Endothelial cell (in vitro differentiated cells): ENCODE measurements around the gene NDC1. TPM values are rescaled to one million over a fixed set of nuclear protein-coding genes. Genes with fewer than 3 reads are reported as not detected.

Experiments used
- DNase-seq: peaks from one replicate; pipeline ENCODE4 v3.0.0; 2021; ENCODE audit warnings: low spot score
- H3K27ac Mint-ChIP-seq: one replicate; pipeline ENCODE4 v1.8.0; 2021; ENCODE audit warnings: mixed read lengths, inconsistent platforms; ENCODE audit not compliant: unreplicated experiment
- H3K27me3 Mint-ChIP-seq: one replicate; pipeline ENCODE4 v1.8.0; 2021; ENCODE audit warnings: mild to moderate bottlenecking, moderate library complexity, mixed read lengths, inconsistent platforms; ENCODE audit not compliant: unreplicated experiment
- H3K36me3 Mint-ChIP-seq: one replicate; pipeline ENCODE4 v1.8.0; 2021; ENCODE audit warnings: mild to moderate bottlenecking, low read depth, mixed read lengths, inconsistent platforms; ENCODE audit not compliant: unreplicated experiment
- H3K4me1 Mint-ChIP-seq: one replicate; pipeline ENCODE4 v1.8.0; 2021; ENCODE audit warnings: mild to moderate bottlenecking, mixed read lengths, inconsistent platforms; ENCODE audit not compliant: unreplicated experiment
- H3K4me3 Mint-ChIP-seq: one replicate; pipeline ENCODE4 v1.8.0; 2021; ENCODE audit warnings: mild to moderate bottlenecking, mixed read lengths, inconsistent platforms; ENCODE audit not compliant: unreplicated experiment
- H3K9me3 Mint-ChIP-seq: one replicate; pipeline ENCODE4 v1.8.0; 2021; ENCODE audit warnings: mixed read lengths, inconsistent platforms; ENCODE audit not compliant: unreplicated experiment
- CTCF ChIP-seq: fragments of 200-600 bp; sonication (generic); IDR thresholded peaks from one replicate; pipeline ENCODE4 v1.5.0; 2021; ENCODE audit warnings: antibody characterized with exemption; ENCODE audit not compliant: unreplicated experiment
- total RNA-seq: library from RNA; stranded (reverse); fragmentation: NEBNext Ultra II Directional; extraction: Animal tissue kit (Norgen Biotek cat#: 25700); gene quantifications from one replicate; pipeline ENCODE4 v1.2.1, GENCODE V29; 2021; ENCODE audit not compliant: unreplicated experiment

Gene NDC1
- total RNA-seq, 1 donor from 2014 or later: 13.3 TPM

DNA sequence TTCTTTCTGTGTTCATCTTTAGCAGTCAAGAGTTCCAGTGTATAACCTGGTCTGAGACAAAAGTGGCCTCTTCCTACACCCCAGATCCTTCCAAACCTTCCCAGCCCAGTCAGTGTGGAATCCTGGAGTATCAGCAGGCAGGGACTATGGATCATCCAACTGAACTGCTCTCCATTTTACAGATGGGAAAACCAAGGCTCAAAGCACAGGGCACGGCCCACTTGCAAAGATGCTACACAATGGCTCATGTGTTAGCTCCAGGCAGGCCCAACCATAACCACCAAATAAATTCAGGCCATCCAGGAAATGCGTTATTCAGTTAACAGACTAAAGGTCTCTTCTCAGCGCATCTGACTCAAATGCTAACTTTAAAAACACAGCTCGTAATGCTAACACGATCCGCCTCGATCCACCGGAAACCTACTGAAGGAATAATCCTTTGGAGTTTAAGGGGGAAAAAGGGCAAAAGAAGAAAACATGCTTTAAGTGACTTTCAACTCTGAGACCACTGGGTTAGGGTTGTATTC is 106.3 kb downstream of the NDC1 start:
- no peak for TF ChIP-seq CTCF

GRCh38 chr1:53731043-53731600 is 107.0 kb downstream of the NDC1 start:
- no peak overlapping the region for H3K27ac Mint-ChIP-seq
- H3K9me3 Mint-ChIP-seq: no peaks in the 10 kb centered on the region
- no peak for DNase-seq
- TF ChIP-seq CTCF: no peak
- H3K4me1 Mint-ChIP-seq: no peaks in the 10 kb centered on the region
- no peak overlapping the region for H3K4me3 Mint-ChIP-seq
- no peaks in the 10 kb centered on the region for H3K36me3 Mint-ChIP-seq
- H3K27me3 Mint-ChIP-seq: peaks cover 3% of the 10 kb centered on the region

More for the DNA sequence above, 106.3 kb downstream of the NDC1 start:
- Mint-ChIP-seq H3K36me3 (no peaks in the 10 kb centered on the region), H3K4me3 (no peak overlapping the region), H3K27ac (no peak overlapping the region), H3K9me3 (no peaks in the 10 kb centered on the region), H3K27me3 (peaks cover 3% of the 10 kb centered on the region), H3K4me1 (no peaks in the 10 kb centered on the region)
- DNase-seq: no peak

DNA sequence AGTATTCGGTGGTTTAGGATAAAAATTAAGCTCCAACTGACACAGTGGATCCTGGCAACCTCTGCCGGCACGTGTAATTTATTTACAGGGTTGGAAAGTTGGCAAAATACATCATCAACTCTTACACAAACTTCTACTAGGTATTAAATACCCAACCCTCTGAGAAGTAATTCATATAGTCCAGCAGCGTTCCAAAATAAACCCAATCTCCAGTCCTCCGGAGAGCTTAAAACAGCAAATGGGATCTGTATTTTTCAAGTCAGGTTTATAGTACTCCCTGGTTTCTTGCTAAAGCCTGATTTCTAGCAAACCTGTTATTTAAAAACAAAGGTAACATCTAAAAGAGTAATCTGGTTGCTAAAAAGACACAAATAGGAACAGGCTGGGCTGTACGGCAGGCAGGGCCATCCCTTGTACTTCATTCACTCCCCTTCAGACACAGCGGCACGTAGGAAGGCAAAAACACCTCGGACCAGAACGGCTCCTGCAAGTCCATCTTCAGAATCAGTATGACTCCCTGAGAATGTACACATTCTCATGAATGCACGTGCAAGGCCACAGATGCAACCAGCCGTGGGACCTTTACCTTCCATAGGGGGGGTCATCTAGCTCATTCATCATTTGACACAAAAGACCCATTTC is 107.8 kb downstream of the NDC1 start:
- no peaks in the 10 kb centered on the region for H3K4me1 Mint-ChIP-seq
- DNase-seq: no peak
- H3K4me3 Mint-ChIP-seq: no peak overlapping the region
- no peaks in the 10 kb centered on the region for H3K9me3 Mint-ChIP-seq
- TF ChIP-seq CTCF: no peak
- H3K27ac Mint-ChIP-seq: no peak overlapping the region
- peaks cover 1% of the 10 kb centered on the region for H3K27me3 Mint-ChIP-seq
- H3K36me3 Mint-ChIP-seq: no peaks in the 10 kb centered on the region

DNA sequence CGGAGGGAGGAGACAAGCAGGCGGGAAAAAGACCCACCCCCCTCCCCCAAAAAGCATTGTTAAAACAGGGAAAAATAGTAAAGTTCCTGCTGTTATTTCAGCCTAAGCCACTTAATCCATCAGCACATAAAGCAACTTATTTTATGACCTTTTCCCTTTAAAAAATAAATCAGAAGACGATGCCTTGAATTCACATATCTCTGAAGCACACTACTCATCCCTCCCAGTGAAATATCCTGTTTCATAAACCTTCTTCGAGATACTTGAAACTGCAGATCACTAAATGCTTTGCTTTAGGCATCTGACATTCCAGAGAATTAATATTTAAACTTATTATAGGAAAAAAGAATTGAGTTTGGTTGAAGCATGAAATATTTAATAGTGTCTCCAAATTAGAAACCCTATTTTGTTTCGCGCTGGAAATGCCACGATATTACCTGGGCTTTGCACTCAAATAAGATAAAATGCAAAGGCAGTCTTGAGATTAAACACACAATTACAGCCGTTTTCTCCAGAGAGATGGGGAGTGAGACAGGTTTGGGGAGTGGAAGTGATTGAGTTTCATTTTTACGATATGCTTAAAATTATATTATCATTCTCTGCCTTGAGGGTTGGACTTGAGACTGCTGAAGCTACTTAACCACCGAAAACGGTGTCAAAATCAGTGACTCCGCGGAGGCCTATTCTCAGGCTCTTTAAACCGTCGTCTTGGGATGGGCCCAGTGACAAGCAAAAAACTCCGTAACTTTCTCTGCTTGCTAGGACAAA is 108.5 kb downstream of the NDC1 start:
- H3K36me3 Mint-ChIP-seq: no peaks in the 10 kb centered on the region
- H3K27ac Mint-ChIP-seq: no peak overlapping the region
- no peak overlapping the region for H3K4me3 Mint-ChIP-seq
- TF ChIP-seq CTCF: no peak
- DNase-seq: no peak
- H3K27me3 Mint-ChIP-seq: peaks cover 1% of the 10 kb centered on the region
- H3K4me1 Mint-ChIP-seq: no peaks in the 10 kb centered on the region
- H3K9me3 Mint-ChIP-seq: no peaks in the 10 kb centered on the region
